Endothelial cell of umbilical vein (primary cell): Measurements from ENCODE around the gene RBM20. TPM values are rescaled to one million over a fixed set of nuclear protein-coding genes. Genes with fewer than 3 reads are reported as not detected.

Experiments used
- BruUV-seq: library from RNA; stranded (reverse); fragments of 400-500 nt; replicated peaks from 2 replicates; lab custom pipeline; 2021; lab: Mats Ljungman, UMichigan
- CTCF ChIA-PET: fragments of 300-600, 350-600 bp; sonication (Branson Sonifier 250); formaldehyde crosslinking; loops from one replicate; lab custom pipeline; 2021; ENCODE audit warnings: antibody characterized with exemption, inconsistent platforms; lab: Charles Lee
- POLR2A ChIA-PET: fragments of 300-600, 350-600 bp; sonication (Branson Sonifier 250); formaldehyde crosslinking; loops from one replicate; lab custom pipeline; 2021; ENCODE audit warnings: antibody characterized with exemption, inconsistent platforms; lab: Charles Lee
- DNase-seq: peaks from one replicate; pipeline ENCODE4 v3.0.0-alpha.2; 2011; ENCODE audit warnings: low read depth, low spot score
- FAIRE-seq: peaks from 2 replicates; lab custom pipeline; 2011; peaks lifted over from hg19 to GRCh38; lab: Jason Lieb, UNC
- H2AFZ ChIP-seq: 2 replicates; pipeline ENCODE4 v1.6.0; 2012; ENCODE audit warnings: low read depth, low read length, control low read depth, inconsistent platforms
- H3K27ac ChIP-seq: 2 replicates; pipeline ENCODE4 v1.5.1; 2011; ENCODE audit warnings: low read depth, mild to moderate bottlenecking, control low read depth, low read length, moderate library complexity; ENCODE audit not compliant: insufficient read depth
- H3K27me3 ChIP-seq, 2 experiments: 2 replicates each; pipeline versions ENCODE4 v1.6.0 to v1.6.1; 2011; ENCODE audit warnings: low read length in 2 of 2, mixed read lengths in 1 of 2; ENCODE audit not compliant: control insufficient read depth in 2 of 2, insufficient read depth in 2 of 2
- H3K36me3 ChIP-seq, 2 experiments: 2 replicates in 1 of 2; 3 replicates in 1 of 2; pipeline ENCODE4 v1.5.1; 2011; ENCODE audit warnings: low read length in 2 of 2, mild to moderate bottlenecking in 1 of 2, moderate library complexity in 1 of 2; ENCODE audit not compliant: control insufficient read depth in 2 of 2, insufficient read depth in 2 of 2; ENCODE audit errors: extremely low read depth in 1 of 2
- H3K4me1 ChIP-seq: 3 replicates; pipeline ENCODE4 v1.5.1; 2011; ENCODE audit warnings: mild to moderate bottlenecking, low read length; ENCODE audit not compliant: control insufficient read depth, insufficient read depth; ENCODE audit errors: extremely low read depth
- H3K4me2 ChIP-seq: 2 replicates; pipeline ENCODE4 v1.6.1; 2011; ENCODE audit warnings: low read length, control low read depth, mixed read lengths; ENCODE audit not compliant: insufficient read depth
- H3K4me3 ChIP-seq, 3 experiments: fragments of 200-600 bp in 1 of 3; sonication (generic), shearing (Covaris generic) in 1 of 3; replicated peaks in 1 of 3; 2 replicates each; pipeline ENCODE4 v1.5.1; 2011 to 2016; ENCODE audit warnings: control low read depth in 3 of 3, low read length in 3 of 3, mild to moderate bottlenecking in 2 of 3, inconsistent platforms in 1 of 3, low read depth in 1 of 3, moderate library complexity in 1 of 3; ENCODE audit not compliant: insufficient read depth in 1 of 3
- H3K79me2 ChIP-seq: 2 replicates; pipeline ENCODE4 v1.6.0; 2012; ENCODE audit warnings: low read length, inconsistent platforms; ENCODE audit not compliant: control insufficient read depth, insufficient read depth
- H3K9ac ChIP-seq: replicated peaks from 2 replicates; pipeline ENCODE3; 2011; ENCODE audit warnings: low read length, control low read depth; ENCODE audit not compliant: insufficient read depth; ENCODE audit errors: extremely low read depth
- H3K9me1 ChIP-seq: replicated peaks from 3 replicates; pipeline ENCODE4 v1.6.0; 2011; ENCODE audit warnings: mild to moderate bottlenecking, low read length; ENCODE audit not compliant: control insufficient read depth, insufficient read depth; ENCODE audit errors: extremely low read depth
- H3K9me3 ChIP-seq: replicated peaks from 2 replicates; pipeline ENCODE4 v1.5.1; 2012; ENCODE audit warnings: low read length, inconsistent platforms; ENCODE audit not compliant: control insufficient read depth, insufficient read depth
- H4K20me1 ChIP-seq: replicated peaks from 2 replicates; pipeline ENCODE3; 2011; ENCODE audit warnings: mild to moderate bottlenecking, low read length; ENCODE audit not compliant: control insufficient read depth, insufficient read depth; ENCODE audit errors: extremely low read depth
- EZH2 ChIP-seq: IDR thresholded peaks from 2 replicates; pipeline ENCODE4 v1.6.1; 2012; ENCODE audit warnings: borderline replicate concordance, low read depth, mild to moderate bottlenecking, moderate library complexity, low read length, inconsistent platforms; ENCODE audit not compliant: severe bottlenecking
- FOS ChIP-seq: IDR thresholded peaks from 2 replicates; pipeline ENCODE4 v1.6.1; 2011; ENCODE audit warnings: mild to moderate bottlenecking, low read length, moderate library complexity, borderline replicate concordance; ENCODE audit not compliant: insufficient read depth
- GATA2 ChIP-seq: IDR thresholded peaks from 2 replicates; pipeline ENCODE4 v1.7.0; 2011; ENCODE audit warnings: low read depth, mild to moderate bottlenecking, moderate library complexity, mixed read lengths, low read length; ENCODE audit not compliant: insufficient read length, insufficient read depth
- JUN ChIP-seq: IDR thresholded peaks from 2 replicates; pipeline ENCODE4 v1.6.1; 2011; ENCODE audit warnings: borderline replicate concordance, low read depth; ENCODE audit not compliant: insufficient read length, insufficient read depth
- MYC ChIP-seq: IDR thresholded peaks from one replicate; pipeline ENCODE4 v1.6.1; 2011; ENCODE audit warnings: mild to moderate bottlenecking, low read depth, low read length
- POLR2A ChIP-seq: IDR thresholded peaks from 2 replicates; pipeline ENCODE4 v1.6.1; 2012; ENCODE audit warnings: low read depth, mild to moderate bottlenecking, control low read depth, low read length
- POLR2AphosphoS5 ChIP-seq: IDR thresholded peaks from 2 replicates; pipeline ENCODE4 v1.6.1; 2012; ENCODE audit warnings: low read depth, mild to moderate bottlenecking, control low read depth, low read length, moderate library complexity; ENCODE audit not compliant: insufficient read depth
- dilution Hi-C: fragments of 300-500 bp; cut with MboI; formaldehyde crosslinking; loops from one replicate; pipeline ENCODE4 v1.15.0; 2019; ENCODE audit warnings: low sequenced_read_pairs; ENCODE audit not compliant: extremely low pct_ligation_motif_present
- intact Hi-C: fragments of 100-400 bp; cut with micrococcal nuclease; formaldehyde crosslinking; loops from one replicate; pipeline ENCODE4 v1.10.0; 2022
- polyA plus RNA-seq, 4 experiments: library from polyadenylated mRNA; depleted of rRNA in 3 of 4; stranded (reverse) in 3 of 4; unstranded in 1 of 4; fragments of >200 nt; gene quantifications; 2 replicates each; pipeline versions ENCODE4 v1.2.1 to v1.2.3, GENCODE V29; 2011 to 2012; ENCODE audit warnings: missing spikeins in 1 of 4
- total RNA-seq: library from RNA; stranded (reverse); gene quantifications from 2 replicates; pipeline ENCODE4 v1.2.3, GENCODE V29; 2021

Gene RBM20
- total and polyA plus RNA-seq, 2 donors (not counting 3 experiments of a cell fraction or from before 2014, with no cell fraction given), result 0.04 TPM; not detected in 1

- POLR2A ChIA-PET, result no interaction called here
These were observed 201.9 kb downstream of the RBM20 start for GRCh38 chr10:110845756-110846620.

GRCh38 chr10:110847374-110847773 is 203.2 kb downstream of the RBM20 start:
- H4K20me1 ChIP-seq, result no peaks in the 10 kb centered on the region
- H3K4me2 ChIP-seq, result no peak overlapping the region
- dilution Hi-C loops (no loop called here), intact Hi-C loops (no loop called here)
- FAIRE-seq (no peak), DNase-seq (no peak)
- ChIA-PET CTCF (no interaction called here), POLR2A (no interaction called here)
- no peaks in the 10 kb centered on the region for H3K36me3 ChIP-seq
- H2AFZ ChIP-seq, result no peak overlapping the region
- no peaks in the 10 kb centered on the region for H3K9me3 ChIP-seq
- BruUV-seq, result no TSS peak
- peaks cover 0 to 1% of the 10 kb centered on the region in 2 experiments for H3K27me3 ChIP-seq
- no peak overlapping the region for H3K27ac ChIP-seq
- H3K4me1 ChIP-seq, result no peaks in the 10 kb centered on the region
- TF ChIP-seq EZH2 (no peak), GATA2 (no peak), POLR2A (no peak), MYC (no peak), POLR2AphosphoS5 (no peak), JUN (no peak)
- no peaks in the 10 kb centered on the region for H3K79me2 ChIP-seq
- H3K4me3 ChIP-seq, result no peak overlapping the region
- no peak overlapping the region for H3K9ac ChIP-seq
- no peaks in the 10 kb centered on the region for H3K9me1 ChIP-seq

More at GRCh38 chr10:110845756-110846620, 201.9 kb downstream of the RBM20 start:
- no peaks in the 10 kb centered on the region for H3K4me1 ChIP-seq
- FAIRE-seq, result no peak
- no peaks in the 10 kb centered on the region for H4K20me1 ChIP-seq
- H3K4me3 ChIP-seq, result no peak overlapping the region
- CTCF ChIA-PET, result interaction anchor here (0.8 to 1.2 kb wide), 4 partner anchors 9 to 39 kb away, joined by 3 read pairs; no protein-coding TSS in a partner anchor
- H3K27ac ChIP-seq, result no peak overlapping the region
- BruUV-seq, result no TSS peak
- no peaks in the 10 kb centered on the region for H3K9me3 ChIP-seq
- no peaks in the 10 kb centered on the region for H3K79me2 ChIP-seq
- intact Hi-C loops, result no loop called here
- no peak overlapping the region for H3K9ac ChIP-seq
- dilution Hi-C loops, result no loop called here
- TF ChIP-seq FOS, result no peak
- TF ChIP-seq GATA2, result no peak
- no peak for TF ChIP-seq POLR2A
- no peak overlapping the region for H2AFZ ChIP-seq
- no peaks in the 10 kb centered on the region for H3K9me1 ChIP-seq
- H3K27me3 ChIP-seq, result no peaks in the 10 kb centered on the region
- no peaks in the 10 kb centered on the region for H3K36me3 ChIP-seq
- H3K4me2 ChIP-seq, result no peak overlapping the region
- no peak for DNase-seq
